ENCODE measurements around the gene PTGR3. TPM values are rescaled to one million over a fixed set of nuclear protein-coding genes. Genes with fewer than 3 reads are reported as not detected.

PTGR3 gene
- total and polyA plus RNA-seq, 12 donors, result 10.0 to 71.3 (median 57.1) TPM

GRCh38 chr18:75185460-75185859, 23.5 kb downstream of the PTGR3 start:
- 71 to 75% methylated on average over 3 of the region's 3 CpGs for WGBS, 2 donors
- H3K36me3 ChIP-seq, result no peaks in the 10 kb centered on the region
- ATAC-seq, result no peak

GRCh38 chr18:75183973-75184493, 24.9 kb downstream of the PTGR3 start:
- H3K9me3 ChIP-seq, result peaks cover 0 to 4% (median 0%) of the 10 kb centered on the region in 11 donors
- 91 to 93% methylated on average over 14 of the region's 14 CpGs for WGBS, 2 donors
- H3K4me1 ChIP-seq, result peaks cover 0 to 15% (median 0%) of the 10 kb centered on the region in 9 donors
- TF ChIP-seq CTCF (IDR thresholded peaks at IDR 0.05), result no peak
- H3K4me3 ChIP-seq, result no peak overlapping the region
- intact Hi-C loops (cut with DNase I), result no loop called here
- no peaks in the 10 kb centered on the region for H3K27me3 ChIP-seq
- ATAC-seq (no peak), DNase-seq (no peak)
- H3K27ac ChIP-seq, result no peak overlapping the region
- no peaks in the 10 kb centered on the region for H3K36me3 ChIP-seq

More at GRCh38 chr18:75185460-75185859, 23.5 kb downstream of the PTGR3 start:
- intact Hi-C loops (cut with DNase I), result no loop called here
- no peak overlapping the region for H3K4me3 ChIP-seq
- no peak for TF ChIP-seq CTCF (IDR thresholded peaks at IDR 0.05)
- no peak overlapping the region for H3K27ac ChIP-seq
- no peak for DNase-seq
- peaks cover 0 to 4% (median 0%) of the 10 kb centered on the region in 11 donors for H3K9me3 ChIP-seq
- no peaks in the 10 kb centered on the region for H3K27me3 ChIP-seq
- peaks cover 0 to 15% (median 0%) of the 10 kb centered on the region in 9 donors for H3K4me1 ChIP-seq

- intact Hi-C loops (cut with DNase I), result no loop called here
- no peak for TF ChIP-seq CTCF (IDR thresholded peaks at IDR 0.05)
- Histone ChIP-seq H3K4me1 (peaks cover 0 to 15% (median 0%) of the 10 kb centered on the region in 9 donors), H3K27me3 (no peaks in the 10 kb centered on the region), H3K4me3 (no peak overlapping the region), H3K27ac (no peak overlapping the region), H3K36me3 (no peaks in the 10 kb centered on the region), H3K9me3 (peaks cover 0 to 4% (median 0%) of the 10 kb centered on the region in 11 donors)
- DNase-seq, result no peak
- WGBS, 2 donors, result 90 to 98% methylated on average over 5 of the region's 5 CpGs
- ATAC-seq, result no peak
Observed at GRCh38 chr18:75183524-75183923, 25.4 kb downstream of the PTGR3 start.

- H3K4me1 ChIP-seq, result peaks cover 0 to 4% (median 0%) of the 10 kb centered on the region in 9 donors
- TF ChIP-seq CTCF (IDR thresholded peaks at IDR 0.05), result no peak
- intact Hi-C loops (cut with DNase I), result no loop called here
- DNase-seq (no peak), ATAC-seq (no peak)
- 92 to 93% methylated on average over 13 of the region's 13 CpGs for WGBS, 2 donors
- H3K4me3 ChIP-seq, result no peak overlapping the region
- H3K36me3 ChIP-seq, result no peaks in the 10 kb centered on the region
- no peaks in the 10 kb centered on the region for H3K27me3 ChIP-seq
- H3K27ac ChIP-seq, result no peak overlapping the region
- peaks cover 0 to 4% (median 0%) of the 10 kb centered on the region in 11 donors for H3K9me3 ChIP-seq
Observed at GRCh38 chr18:75179819-75180600, 28.9 kb downstream of the PTGR3 start.
